Activated CD4-positive, alpha-beta T cell treated with anti-CD3 and anti-CD28 coated beads, Interleukin-2, amount 50 U/mL, for 1 hour (primary cell): ENCODE measurements around the gene GBF1.
"Not testable (repeated sequence)": the region's sequence is repeated elsewhere in the genome, so short reads cannot be mapped to it uniquely, and the experiment has no call there.

Experiments used
- DNase-seq: peaks from one replicate; pipeline ENCODE4 v3.0.0-alpha.2; 2020

GBF1 gene

GRCh38 chr10:102306006-102306405 is 60.7 kb downstream of the GBF1 start:
- DNase-seq, result no peak

GRCh38 chr10:102306710-102307109 is 61.4 kb downstream of the GBF1 start:
- no peak for DNase-seq

- not testable (repeated sequence) for DNase-seq
Measured at GRCh38 chr10:102308318-102308717, 63.0 kb downstream of the GBF1 start.

DNA sequence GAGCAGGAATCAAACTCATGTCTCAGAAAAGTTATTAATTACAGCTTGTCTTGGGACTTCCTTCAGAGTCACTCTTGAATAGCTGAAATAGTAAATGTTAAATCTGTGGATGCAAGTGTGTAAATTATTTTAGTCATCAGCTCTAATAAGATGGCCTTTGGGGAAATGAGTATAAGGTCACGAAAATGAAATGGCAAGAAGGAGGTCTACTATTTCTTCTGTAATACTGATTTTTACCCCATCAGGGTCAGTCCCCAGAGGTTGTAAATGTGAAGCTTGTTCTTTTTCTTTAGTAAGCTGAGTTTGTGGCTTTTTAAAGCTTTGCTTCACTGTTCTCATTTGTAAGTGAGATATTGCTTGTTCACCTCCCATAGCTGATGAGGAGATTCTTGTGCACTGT is 63.9 kb downstream of the GBF1 start:
- DNase-seq, result no peak

DNA sequence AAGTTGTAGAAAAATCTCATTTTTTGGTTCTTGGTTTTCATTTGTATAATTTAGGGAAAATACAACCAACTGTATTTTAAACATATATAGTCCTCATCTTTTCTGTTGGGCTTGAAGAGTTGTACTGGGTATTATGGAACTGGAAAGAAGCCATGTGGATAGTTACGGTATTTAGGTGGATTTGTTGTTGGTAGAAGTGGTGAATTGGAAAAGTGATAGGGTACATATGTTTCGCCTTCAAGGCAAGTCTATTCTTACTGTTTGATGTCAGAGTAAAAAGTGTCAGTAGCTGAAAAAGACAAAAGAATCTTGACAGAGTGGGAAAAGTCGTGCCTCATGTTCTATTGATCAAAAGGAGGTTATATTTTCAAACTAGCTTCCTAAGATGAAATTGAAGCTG is 64.6 kb downstream of the GBF1 start:
- no peak for DNase-seq

DNA sequence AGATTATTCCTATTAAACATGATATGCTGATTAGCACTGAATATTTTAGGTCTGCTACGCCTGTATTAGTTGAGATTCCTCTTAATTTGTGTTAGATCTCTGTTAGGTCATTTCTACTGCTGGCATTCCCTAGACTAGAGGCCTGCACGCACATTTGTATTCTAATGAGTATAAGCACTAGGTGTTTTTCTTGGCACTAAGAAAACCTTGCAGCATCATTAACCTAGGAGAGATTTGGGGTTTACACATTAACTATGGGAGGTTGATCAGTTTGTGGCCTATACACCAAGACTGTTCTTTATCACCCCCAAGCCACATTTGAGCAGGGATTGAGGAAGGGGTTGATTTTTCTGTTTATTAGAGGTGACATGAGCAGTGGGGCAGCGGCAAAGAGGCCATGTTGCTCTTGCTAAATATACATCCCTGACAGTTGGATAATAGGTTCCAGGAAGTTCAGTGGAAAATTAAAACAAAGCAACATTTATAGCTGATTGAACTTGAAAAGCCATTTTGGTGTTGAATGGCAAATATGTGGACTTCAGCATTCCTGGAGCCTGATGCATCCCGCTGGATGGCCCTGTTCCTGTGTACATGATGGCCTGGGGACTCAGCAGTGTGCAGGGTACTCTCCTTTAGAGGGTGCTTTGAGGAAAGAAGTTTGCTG is 65.2 kb downstream of the GBF1 start:
- DNase-seq, result no peak

DNA sequence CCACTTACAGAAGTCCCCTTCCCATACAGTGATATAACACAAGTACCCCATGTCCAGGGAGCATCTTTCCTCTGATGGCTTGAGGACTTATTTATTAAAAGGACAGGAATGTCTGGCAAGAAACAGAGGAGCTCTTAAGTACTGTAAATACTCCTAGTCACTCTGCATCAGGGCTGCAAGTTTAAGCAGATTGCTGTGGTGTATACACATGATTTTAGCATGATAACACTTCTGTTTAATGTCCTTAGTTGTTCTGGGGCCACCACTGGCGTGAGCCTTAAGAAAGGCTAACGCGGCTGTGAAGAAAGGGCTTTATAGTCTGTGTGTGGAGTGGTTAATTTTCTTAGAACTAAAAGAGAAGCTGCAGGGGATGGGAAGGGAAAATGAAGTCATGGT is 65.7 kb downstream of the GBF1 start:
- DNase-seq, result no peak

DNA sequence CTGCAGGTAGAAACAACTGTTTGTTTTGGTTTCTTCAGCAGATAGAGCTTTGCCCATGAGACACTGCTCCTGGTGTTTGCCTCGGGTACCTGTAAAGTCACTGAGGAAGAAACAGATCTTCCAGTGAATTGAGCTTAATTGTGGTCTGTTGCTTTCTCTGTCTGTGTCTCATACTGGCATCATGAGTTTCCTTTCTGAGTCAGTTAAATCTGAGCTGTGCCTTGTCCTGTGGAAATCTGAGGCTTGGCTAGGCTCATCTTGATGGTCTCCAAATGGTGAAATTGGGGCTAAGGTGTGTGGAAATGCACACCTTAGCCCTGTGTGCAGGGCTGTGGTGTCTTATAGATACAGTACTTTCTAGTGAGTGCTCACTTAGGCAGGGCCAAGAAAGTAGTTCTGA is 67.4 kb downstream of the GBF1 start:
- no peak for DNase-seq

- no peak for DNase-seq
Measured at GRCh38 chr10:102313221-102313896, 68.0 kb downstream of the GBF1 start.

GRCh38 chr10:102314801-102315200 is 69.5 kb downstream of the GBF1 start:
- no peak for DNase-seq

GRCh38 chr10:102316421-102316820 is 71.1 kb downstream of the GBF1 start:
- DNase-seq, result no peak

DNA sequence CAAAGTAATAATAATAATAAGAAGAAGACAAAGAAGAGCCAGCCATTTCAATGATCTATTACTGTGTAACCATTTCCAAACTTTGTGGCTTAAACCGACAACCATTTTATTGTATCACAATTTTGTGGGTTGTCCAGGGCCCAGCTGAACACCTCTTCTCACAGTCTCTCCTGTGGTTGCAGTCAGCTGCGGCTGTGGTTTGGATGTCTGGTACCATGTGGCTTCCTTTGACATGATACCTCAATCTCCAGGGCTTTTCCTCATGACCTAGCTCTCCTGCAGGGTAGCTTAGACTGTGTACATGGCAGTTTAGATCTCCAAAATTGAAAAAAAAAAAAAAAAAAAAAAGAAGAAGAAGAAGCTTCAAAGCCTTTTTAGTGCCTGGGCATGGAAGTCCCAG is 77.6 kb downstream of the GBF1 start:
- peak; percentile 22 for DNase-seq

- no peak for DNase-seq
Measured at GRCh38 chr10:102324061-102324460, 78.7 kb downstream of the GBF1 start.

- DNase-seq, result no peak
Measured at GRCh38 chr10:102326031-102326430, 80.7 kb downstream of the GBF1 start.

DNA sequence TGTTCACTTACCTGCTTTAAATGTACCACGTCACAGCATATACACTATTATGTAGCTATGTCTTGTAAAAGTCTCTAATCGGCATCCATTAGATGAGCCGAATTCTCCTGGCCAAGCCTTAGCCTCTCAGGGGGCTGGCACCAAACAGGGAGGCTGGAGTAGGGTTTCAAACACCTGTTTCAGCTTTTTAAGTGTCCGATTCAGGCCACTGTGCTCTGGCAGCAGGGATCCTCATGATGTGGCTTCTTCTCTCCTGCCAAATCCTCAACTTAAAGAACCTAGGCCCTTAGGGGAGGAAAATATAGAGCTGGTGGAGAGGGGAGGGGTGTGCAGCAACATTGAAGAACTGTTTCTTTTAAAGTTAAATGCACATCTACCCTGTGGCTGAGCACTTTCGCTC is 81.7 kb downstream of the GBF1 start:
- no peak for DNase-seq

GRCh38 chr10:102327641-102328040 is 82.3 kb downstream of the GBF1 start:
- no peak for DNase-seq

DNA sequence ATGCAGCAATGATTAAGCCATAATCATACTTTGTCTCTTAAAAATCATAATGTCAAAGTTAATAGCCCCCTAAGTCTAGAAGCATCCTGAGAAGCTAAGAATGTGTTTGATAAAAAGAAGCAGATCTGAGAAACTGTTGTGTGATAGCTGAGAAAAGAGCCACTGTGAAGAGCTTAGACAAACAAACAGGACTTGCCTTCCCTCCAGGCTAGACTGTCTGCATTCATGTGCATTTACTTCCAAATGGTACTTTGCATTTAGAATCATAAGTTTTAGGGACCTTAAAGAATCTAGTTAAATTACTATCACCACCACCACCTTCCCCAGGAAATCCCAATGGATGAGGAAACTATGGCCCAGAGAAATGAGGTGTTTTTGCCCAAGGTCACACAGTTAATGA is 87.4 kb downstream of the GBF1 start:
- DNase-seq, result no peak

GRCh38 chr10:102334101-102334500 is 88.8 kb downstream of the GBF1 start:
- DNase-seq, result no peak

- no peak for DNase-seq
Measured at GRCh38 chr10:102335184-102335583, 89.9 kb downstream of the GBF1 start.

DNA sequence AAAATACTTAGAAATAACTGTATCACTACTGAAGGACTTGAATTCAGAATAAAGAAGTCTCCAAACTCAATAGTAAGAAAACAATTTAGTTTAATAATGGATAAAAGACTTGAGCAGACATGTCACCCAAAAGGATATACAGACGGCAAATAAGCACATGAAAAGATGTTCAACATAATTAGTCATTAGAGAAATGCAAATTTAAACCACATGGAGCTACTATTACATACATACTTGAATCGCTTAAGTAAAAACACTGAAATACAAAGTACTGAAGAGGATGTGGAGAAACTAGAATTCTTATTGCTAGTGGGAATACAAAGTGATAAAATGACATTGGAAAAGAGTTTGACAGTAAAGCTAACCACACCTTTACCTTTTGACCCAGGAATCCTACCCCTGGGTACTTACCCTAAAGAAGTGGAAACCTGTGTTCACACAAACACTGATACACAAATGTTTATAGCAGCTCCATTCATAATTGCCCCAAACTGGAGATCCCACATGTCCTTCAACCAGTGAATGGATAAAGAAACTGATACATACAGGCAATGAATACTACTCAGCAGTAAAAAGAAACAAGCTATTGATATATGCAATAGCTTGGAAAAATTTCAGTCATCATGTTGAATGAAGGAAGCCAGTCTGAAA is 95.8 kb downstream of the GBF1 start:
- DNase-seq, result no peak

GRCh38 chr10:102342458-102342857 is 97.1 kb downstream of the GBF1 start:
- no peak for DNase-seq

- no peak for DNase-seq
Measured at GRCh38 chr10:102342958-102343357, 97.6 kb downstream of the GBF1 start.

- DNase-seq, result no peak
Measured at GRCh38 chr10:102344067-102344466, 98.7 kb downstream of the GBF1 start.

DNA sequence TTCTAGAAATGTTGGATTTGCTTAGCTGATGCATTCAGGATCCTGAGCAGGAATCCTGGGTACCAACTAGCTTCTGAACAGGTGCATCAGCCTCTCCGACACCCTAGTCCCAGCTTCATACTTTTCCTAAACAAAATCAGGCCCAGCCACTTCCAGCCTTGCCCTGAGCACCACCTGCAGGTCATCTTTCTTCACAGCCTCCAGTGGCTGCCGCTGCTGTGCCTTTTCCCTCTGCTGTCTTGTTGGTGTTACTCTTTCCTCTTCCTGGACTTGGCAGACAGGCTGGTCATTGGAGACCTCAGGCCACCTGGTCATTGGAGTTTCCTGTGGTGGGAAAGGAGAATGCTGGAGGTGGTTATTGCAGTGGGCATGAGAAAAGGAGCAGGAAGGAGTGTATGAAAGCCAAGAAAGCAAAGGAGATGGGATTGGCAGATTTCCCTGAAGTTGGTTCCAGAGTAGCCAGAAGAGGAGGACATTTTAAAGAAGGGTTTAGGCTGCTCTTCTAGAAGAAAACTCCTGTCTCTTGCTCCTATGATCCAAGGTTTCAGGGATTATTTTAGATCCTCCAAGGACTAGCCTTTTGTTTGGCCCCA is 102.0 kb downstream of the GBF1 start:
- DNase-seq, result no peak
